ENCODE measurements around the gene CNOT9. TPM values are rescaled to one million over a fixed set of nuclear protein-coding genes. Genes with fewer than 3 reads are reported as not detected.

CNOT9 gene
- total RNA-seq, 1 donor from 2014 or later = 89.2 TPM

DNA sequence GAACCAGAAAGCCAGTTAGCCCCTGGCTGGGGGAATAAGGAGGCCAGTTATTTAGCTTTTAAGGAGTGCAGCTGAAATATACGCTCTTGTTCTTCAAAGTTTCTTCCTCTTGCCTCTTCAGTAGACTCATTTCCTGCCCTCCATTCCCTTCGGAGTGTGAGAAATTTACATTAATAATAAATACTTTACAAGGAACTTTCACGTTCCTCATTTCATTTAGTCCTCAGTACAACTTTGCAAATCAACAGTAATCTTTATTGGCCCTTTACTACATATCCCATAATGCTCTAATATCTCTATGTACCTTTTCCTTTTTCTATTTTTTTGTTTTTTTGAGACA lies 54.7 kb downstream of the CNOT9 start:
- TF ChIP-seq, protein P1, sequence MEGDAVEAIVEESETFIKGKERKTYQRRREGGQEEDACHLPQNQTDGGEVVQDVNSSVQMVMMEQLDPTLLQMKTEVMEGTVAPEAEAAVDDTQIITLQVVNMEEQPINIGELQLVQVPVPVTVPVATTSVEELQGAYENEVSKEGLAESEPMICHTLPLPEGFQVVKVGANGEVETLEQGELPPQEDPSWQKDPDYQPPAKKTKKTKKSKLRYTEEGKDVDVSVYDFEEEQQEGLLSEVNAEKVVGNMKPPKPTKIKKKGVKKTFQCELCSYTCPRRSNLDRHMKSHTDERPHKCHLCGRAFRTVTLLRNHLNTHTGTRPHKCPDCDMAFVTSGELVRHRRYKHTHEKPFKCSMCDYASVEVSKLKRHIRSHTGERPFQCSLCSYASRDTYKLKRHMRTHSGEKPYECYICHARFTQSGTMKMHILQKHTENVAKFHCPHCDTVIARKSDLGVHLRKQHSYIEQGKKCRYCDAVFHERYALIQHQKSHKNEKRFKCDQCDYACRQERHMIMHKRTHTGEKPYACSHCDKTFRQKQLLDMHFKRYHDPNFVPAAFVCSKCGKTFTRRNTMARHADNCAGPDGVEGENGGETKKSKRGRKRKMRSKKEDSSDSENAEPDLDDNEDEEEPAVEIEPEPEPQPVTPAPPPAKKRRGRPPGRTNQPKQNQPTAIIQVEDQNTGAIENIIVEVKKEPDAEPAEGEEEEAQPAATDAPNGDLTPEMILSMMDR (conservative IDR thresholded peaks at IDR 0.05) = no peak
- no peak overlapping the region for H3K4me3 Mint-ChIP-seq
- H3K4me1 Mint-ChIP-seq = no peaks in the 10 kb centered on the region
- no peak overlapping the region for H3K27ac Mint-ChIP-seq (ENCODE audit: unreplicated experiment)
- H3K9me3 Mint-ChIP-seq = no peaks in the 10 kb centered on the region
- H3K36me3 Mint-ChIP-seq (ENCODE audit: low read depth) = no peaks in the 10 kb centered on the region
- H3K27me3 Mint-ChIP-seq (ENCODE audit: low read depth) = no peaks in the 10 kb centered on the region
- no peak for DNase-seq (ENCODE audit: low read depth, low spot score)

DNA sequence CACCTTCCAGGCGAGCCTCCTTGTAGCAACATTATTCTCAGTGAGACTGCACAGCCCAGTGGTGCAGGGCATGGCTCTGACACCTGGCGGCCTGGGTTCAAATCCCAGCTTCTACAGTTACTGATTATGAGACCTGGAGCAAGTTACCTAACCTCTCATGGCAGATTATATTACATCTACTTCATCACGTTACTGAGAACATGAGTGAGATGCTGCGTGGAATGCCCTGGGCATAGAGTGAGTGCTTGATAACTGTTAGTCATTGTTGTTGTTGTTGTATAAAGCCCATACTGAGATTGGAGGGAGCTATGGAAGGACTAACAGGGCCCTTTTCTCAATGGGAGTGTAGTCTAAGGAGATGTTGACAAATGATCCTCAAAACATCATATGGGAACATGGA lies 57.7 kb downstream of the CNOT9 start:
- H3K4me3 Mint-ChIP-seq = no peak overlapping the region
- DNase-seq (ENCODE audit: low read depth, low spot score) = no peak
- H3K4me1 Mint-ChIP-seq = no peaks in the 10 kb centered on the region
- no peaks in the 10 kb centered on the region for H3K36me3 Mint-ChIP-seq (ENCODE audit: low read depth)
- TF ChIP-seq, protein P1 (conservative IDR thresholded peaks at IDR 0.05) = no peak
- H3K27ac Mint-ChIP-seq (ENCODE audit: unreplicated experiment) = no peak overlapping the region
- H3K27me3 Mint-ChIP-seq (ENCODE audit: low read depth) = no peaks in the 10 kb centered on the region
- H3K9me3 Mint-ChIP-seq = no peaks in the 10 kb centered on the region

DNA sequence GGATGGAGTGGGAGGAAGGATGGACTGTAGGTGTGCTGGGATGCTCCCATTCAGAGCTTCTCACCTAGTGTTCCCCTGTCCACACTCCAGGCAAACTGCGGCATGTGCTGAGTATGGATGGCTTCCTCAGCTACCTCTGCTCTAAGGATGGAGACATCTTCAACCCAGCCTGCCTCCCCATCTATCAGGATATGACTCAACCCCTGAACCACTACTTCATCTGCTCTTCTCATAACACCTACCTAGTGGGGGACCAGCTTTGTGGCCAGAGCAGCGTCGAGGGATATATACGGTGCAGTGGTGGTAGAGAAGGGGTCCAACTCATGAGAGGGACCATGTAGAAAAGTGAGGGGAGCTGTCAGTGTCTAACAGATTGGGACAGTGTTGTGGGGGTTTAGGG lies 59.3 kb downstream of the CNOT9 start:
- H3K27ac Mint-ChIP-seq (ENCODE audit: unreplicated experiment) = no peak overlapping the region
- no peaks in the 10 kb centered on the region for H3K27me3 Mint-ChIP-seq (ENCODE audit: low read depth)
- no peaks in the 10 kb centered on the region for H3K36me3 Mint-ChIP-seq (ENCODE audit: low read depth)
- TF ChIP-seq, protein P1 (conservative IDR thresholded peaks at IDR 0.05) = no peak
- no peaks in the 10 kb centered on the region for H3K9me3 Mint-ChIP-seq
- no peak for DNase-seq (ENCODE audit: low read depth, low spot score)
- H3K4me3 Mint-ChIP-seq = no peak overlapping the region
- H3K4me1 Mint-ChIP-seq = no peaks in the 10 kb centered on the region

DNA sequence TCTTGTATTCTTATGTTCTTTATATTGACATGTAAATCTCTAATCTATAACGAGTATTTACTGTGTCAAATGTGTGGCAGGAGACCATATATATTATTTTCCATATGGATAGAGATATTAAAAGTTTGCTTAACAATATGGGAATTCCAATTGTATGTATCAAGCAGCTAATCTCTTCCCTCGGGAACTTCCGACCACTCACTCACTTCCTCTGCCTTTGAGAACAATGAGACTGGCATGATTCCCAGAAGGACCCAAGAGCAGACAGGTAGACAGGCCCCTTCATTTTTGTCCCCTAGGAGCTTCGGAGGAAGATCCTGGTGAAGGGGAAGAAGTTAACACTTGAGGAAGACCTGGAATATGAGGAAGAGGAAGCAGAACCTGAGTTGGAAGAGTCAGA lies 63.2 kb downstream of the CNOT9 start:
- DNase-seq (ENCODE audit: low read depth, low spot score) = no peak
- Mint-ChIP-seq H3K27ac (ENCODE audit: unreplicated experiment) (no peak overlapping the region), H3K4me1 (no peaks in the 10 kb centered on the region), H3K36me3 (ENCODE audit: low read depth) (peaks cover 12% of the 10 kb centered on the region), H3K4me3 (no peak overlapping the region), H3K9me3 (no peaks in the 10 kb centered on the region), H3K27me3 (ENCODE audit: low read depth) (no peaks in the 10 kb centered on the region)
- TF ChIP-seq, protein P1 (conservative IDR thresholded peaks at IDR 0.05) = no peak

DNA sequence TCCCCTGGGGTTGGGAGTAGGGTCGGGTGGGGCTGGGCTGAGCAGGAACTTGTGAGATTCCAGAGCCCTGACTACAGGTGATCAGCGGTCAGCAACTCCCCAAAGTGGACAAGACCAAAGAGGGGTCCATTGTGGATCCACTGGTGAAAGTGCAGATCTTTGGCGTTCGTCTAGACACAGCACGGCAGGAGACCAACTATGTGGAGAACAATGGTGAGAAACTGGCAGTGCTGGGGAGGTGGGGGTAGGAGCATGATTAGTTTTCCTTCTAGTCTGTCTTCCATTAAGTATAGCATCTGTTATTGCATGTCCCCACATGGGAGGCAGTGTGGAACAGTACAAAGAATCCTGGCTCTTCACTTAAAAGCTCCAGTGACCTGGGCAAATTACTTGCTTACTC lies 67.1 kb downstream of the CNOT9 start:
- TF ChIP-seq, protein P1 (conservative IDR thresholded peaks at IDR 0.05) = no peak
- no peak overlapping the region for H3K4me3 Mint-ChIP-seq
- H3K4me1 Mint-ChIP-seq = no peaks in the 10 kb centered on the region
- H3K27ac Mint-ChIP-seq (ENCODE audit: unreplicated experiment) = no peak overlapping the region
- no peaks in the 10 kb centered on the region for H3K9me3 Mint-ChIP-seq
- no peak for DNase-seq (ENCODE audit: low read depth, low spot score)
- H3K27me3 Mint-ChIP-seq (ENCODE audit: low read depth) = no peaks in the 10 kb centered on the region
- H3K36me3 Mint-ChIP-seq (ENCODE audit: low read depth) = peaks cover 16% of the 10 kb centered on the region

DNA sequence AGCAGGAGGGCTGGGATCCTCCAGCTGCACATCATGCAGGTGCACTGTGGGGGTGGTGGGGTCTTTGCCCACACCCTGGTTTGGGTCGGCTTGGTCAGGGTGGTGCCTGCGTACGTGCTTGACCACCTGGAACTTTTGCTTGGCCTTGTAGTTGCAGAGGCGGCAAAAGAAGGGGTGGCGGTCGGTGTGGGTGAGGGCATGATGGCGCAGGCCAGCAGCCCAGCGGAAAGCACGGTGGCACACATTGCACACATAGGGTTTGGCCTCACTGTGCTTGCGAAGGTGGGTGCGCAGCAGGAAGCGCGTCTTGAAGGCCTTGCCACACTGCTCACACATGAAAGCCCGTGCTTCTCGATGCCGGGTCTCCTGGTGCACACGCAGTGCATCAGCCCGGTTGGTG lies 69.7 kb downstream of the CNOT9 start:
- Mint-ChIP-seq H3K4me3 (no peak overlapping the region), H3K36me3 (ENCODE audit: low read depth) (peaks cover 18% of the 10 kb centered on the region), H3K4me1 (no peaks in the 10 kb centered on the region), H3K27ac (ENCODE audit: unreplicated experiment) (no peak overlapping the region), H3K9me3 (no peaks in the 10 kb centered on the region), H3K27me3 (ENCODE audit: low read depth) (no peaks in the 10 kb centered on the region)
- TF ChIP-seq, protein P1 (conservative IDR thresholded peaks at IDR 0.05) = no peak
- DNase-seq (ENCODE audit: low read depth, low spot score) = no peak

Data from neural crest cell (in vitro differentiated cells).